Measurements from ENCODE around the gene C1D.
A peak's percentile ranks its signal among the peaks of the same experiment; 100 is the strongest.
"Not testable (repeated sequence)": the region's sequence is repeated elsewhere in the genome, so short reads cannot be mapped to it uniquely, and the experiment has no call there.

Gene C1D

GRCh38 chr2:68062680-68063387 lies at the start of gene C1D:
TSS of gene C1D (minus strand) at chr2:68063004. CDS start at chr2:68047310, 15,694 bp downstream.
- DNase-seq, result peak; percentile 90

GRCh38 chr2:68110102-68110501 lies 47.3 kb upstream of the C1D start:
- no peak for DNase-seq

- no peak for DNase-seq
Observed at GRCh38 chr2:68108120-68108519, 45.3 kb upstream of the C1D start.

- no peak for DNase-seq
Observed at GRCh38 chr2:68107475-68107874, 44.7 kb upstream of the C1D start.

GRCh38 chr2:68104111-68104835 lies 41.5 kb upstream of the C1D start:
- no peak for DNase-seq

- no peak for DNase-seq
Observed at GRCh38 chr2:68103709-68104055, 40.9 kb upstream of the C1D start.

- DNase-seq, result peak; percentile 10
Observed at GRCh38 chr2:68103030-68103708, 40.4 kb upstream of the C1D start.

- no peak for DNase-seq
Observed at GRCh38 chr2:68100189-68100588, 37.4 kb upstream of the C1D start.

- DNase-seq, result no peak
Observed at GRCh38 chr2:68099260-68099659, 36.5 kb upstream of the C1D start.

GRCh38 chr2:68098291-68098797 lies 35.5 kb upstream of the C1D start:
- DNase-seq, result no peak

- no peak for DNase-seq
Observed at GRCh38 chr2:68094111-68094510, 31.3 kb upstream of the C1D start.

- no peak for DNase-seq
Observed at GRCh38 chr2:68093634-68094033, 30.8 kb upstream of the C1D start.

- no peak for DNase-seq
Observed at GRCh38 chr2:68091439-68092034, 28.7 kb upstream of the C1D start.

- no peak for DNase-seq
Observed at GRCh38 chr2:68089961-68090360, 27.2 kb upstream of the C1D start.

- DNase-seq, result no peak
Observed at GRCh38 chr2:68088940-68089339, 26.1 kb upstream of the C1D start.

GRCh38 chr2:68086166-68086565 lies 23.4 kb upstream of the C1D start:
- no peak for DNase-seq

- no peak for DNase-seq
Observed at GRCh38 chr2:68083346-68083745, 20.5 kb upstream of the C1D start.

GRCh38 chr2:68074050-68074449 lies 11.2 kb upstream of the C1D start:
- DNase-seq, result no peak

GRCh38 chr2:68063797-68064646 lies 1.2 kb upstream of the C1D start:
- DNase-seq, result not testable (repeated sequence)

- DNase-seq, result no peak
Observed at GRCh38 chr2:68060652-68061051, 2.2 kb downstream of the C1D start.

- peak; percentile 53 for DNase-seq
Observed at GRCh38 chr2:68059784-68060525, 2.8 kb downstream of the C1D start.

Data from EL (cell line).